ENCODE measurements around the gene MIPOL1.
"Not testable (repeated sequence)": the region's sequence is repeated elsewhere in the genome, so short reads cannot be mapped to it uniquely, and the experiment has no call there.

MIPOL1 gene

DNA sequence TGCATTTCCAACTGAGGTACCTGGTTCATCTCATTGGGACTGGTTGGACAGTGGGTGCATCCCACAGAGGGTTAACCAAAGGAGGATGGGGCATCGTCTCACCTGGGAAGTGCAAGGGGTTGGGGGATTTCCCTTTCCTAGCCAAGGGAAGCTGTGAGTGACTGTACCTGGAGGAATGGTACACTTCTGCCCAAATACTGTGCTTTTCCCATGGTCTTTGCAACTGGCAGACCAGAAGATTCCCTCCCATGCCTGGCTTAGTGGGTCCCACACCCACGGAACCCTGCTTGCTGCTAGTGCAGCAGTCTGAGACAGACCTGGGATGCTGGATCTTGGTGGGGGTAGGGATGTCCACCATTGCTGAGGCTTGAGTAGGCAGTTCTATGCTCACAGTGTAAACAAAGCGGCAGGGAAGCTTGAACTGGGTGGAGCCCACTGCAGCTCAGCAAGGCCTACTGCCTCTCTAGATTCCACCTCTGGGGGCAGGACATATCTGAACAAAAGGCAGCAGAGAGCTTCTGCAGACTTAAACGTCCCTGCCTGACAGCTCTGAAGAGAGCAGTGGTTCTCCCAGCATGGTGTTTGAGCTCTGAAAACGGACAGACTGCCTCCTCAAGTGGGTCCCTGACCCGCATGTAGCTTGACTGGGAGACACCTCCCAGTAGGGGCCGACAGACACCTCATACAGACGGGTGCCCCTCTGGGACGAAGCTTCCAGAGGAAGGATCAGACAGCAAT is 9.7 kb upstream of the MIPOL1 start:
- not testable (repeated sequence) for DNase-seq

DNA sequence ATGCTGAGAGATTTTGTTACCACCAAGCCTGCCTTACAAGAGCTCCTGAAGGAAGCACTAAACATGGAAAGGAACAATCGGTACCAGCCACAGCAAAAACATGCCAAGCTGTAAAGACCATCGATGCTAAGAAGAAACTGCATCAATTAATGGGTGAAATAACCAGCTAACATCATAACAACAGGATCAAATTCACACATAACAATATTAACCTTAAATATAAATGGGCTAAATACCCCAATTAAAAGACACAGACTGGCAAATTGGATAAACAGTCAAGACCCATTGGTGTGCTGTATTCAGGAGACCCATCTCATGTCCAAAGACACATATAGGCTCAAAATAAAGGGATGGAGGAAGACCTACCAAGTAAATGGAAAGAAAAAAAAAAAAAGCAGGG is 8.0 kb upstream of the MIPOL1 start:
- not testable (repeated sequence) for DNase-seq

DNA sequence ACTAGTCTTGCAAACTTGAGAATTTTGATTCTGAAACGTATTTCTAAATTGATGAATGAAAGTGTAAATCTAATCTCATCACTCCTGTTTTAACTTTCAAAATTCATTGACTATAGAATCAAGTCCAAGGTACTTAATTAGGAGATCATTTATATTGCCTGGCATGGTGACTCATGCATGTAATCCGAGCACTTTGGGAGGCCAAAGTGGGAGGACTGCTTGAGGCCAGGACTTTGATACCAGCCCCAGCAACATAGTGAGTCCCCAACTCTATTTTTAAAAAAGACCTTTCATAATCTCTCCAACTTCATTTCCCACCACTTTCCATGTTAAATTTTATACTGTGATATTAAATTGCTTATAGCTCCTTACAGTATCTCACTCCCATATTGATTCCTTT is 3.0 kb upstream of the MIPOL1 start:
- no peak for DNase-seq

DNA sequence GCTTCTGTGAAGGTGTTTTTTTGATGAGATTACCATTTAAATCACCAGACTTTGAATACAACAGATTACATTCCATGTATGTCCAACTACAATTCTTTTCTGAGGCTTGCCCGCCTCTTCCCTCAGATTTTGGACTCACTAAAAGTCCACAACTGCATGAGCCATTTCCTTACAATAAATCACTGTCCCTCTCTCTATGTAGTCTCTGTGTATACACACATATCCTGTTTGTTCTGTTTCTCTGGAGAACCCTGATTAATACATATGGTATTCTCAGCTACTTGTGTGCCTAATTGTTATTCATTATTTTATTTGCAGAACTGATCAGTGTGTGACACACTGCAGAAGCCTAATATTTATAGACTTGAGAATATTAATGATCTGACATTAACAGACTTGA is 2.4 kb upstream of the MIPOL1 start:
- DNase-seq, result no peak

DNA sequence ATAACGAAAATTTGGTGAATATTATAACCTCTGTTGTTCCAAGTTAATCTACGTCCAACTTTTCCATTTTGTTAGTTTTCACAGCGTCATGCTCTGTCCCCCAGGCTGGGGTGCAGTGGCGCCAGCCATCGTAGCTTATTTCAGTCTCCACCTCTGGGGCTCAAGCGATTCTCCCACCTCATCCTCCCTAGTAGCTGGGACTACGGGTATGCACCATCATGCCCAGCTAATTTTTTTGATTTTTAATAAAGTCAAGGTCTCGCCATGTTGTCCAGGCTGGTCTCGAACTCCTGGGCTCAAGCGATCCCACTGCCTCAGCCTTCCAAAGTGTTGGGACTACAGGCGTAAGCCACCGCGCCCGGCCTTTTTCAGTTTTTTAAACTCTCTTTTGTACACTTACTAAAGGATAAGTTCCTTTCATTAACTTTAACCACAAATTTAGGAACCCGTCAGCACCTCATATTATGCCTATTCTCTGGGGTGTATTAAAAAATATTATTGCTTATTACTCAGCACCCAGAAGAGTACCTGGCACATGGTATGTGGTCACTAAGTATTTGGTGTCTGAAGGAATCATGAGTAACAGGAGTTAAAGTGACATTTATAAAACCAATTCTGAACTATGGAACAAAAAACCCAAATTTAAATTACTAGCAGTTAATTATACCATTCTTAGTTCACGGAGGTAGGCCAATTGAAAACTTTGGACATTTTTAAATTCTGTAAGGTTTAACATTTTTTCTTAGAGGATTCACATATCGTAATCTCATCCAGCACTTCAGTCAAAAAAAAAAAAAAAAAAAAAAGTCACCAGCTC is 925 bp upstream of the MIPOL1 start:
- no peak for DNase-seq

DNA sequence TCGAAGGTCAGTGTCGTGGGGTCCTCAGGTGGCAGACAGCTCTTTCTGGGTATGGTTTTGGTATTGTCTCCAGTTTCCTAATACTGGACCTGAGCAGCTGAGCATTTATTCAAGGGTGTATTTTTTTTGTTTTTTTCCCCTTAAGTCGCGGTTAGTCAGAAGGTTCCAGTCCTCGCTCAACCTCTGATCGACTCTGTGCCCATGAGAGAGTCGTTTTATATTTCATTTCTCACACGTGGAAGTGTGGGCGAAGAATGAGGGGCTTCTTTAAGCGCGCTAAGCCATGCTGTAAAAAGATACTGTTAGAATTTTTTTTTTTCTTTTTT is 499 bp downstream of the MIPOL1 start:
- no peak for DNase-seq

DNA sequence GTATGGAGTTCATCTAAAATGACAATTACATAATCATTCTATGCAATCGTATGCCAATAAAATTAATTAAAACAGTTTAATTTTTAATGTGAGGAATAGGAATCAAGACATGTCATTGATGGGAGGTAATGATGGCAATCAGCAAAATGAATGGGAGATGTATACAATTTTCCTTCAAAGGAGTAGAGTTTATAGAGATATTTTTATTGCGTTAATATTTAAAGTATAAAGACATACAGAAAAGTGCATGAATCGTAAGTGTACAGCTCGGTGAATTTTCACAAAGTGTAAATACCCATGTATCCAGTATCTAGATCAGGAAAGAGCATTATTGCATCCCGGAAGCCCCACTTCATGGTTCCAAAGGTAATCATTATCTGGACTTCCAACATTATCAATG is 1.2 kb downstream of the MIPOL1 start:
- no peak for DNase-seq

DNA sequence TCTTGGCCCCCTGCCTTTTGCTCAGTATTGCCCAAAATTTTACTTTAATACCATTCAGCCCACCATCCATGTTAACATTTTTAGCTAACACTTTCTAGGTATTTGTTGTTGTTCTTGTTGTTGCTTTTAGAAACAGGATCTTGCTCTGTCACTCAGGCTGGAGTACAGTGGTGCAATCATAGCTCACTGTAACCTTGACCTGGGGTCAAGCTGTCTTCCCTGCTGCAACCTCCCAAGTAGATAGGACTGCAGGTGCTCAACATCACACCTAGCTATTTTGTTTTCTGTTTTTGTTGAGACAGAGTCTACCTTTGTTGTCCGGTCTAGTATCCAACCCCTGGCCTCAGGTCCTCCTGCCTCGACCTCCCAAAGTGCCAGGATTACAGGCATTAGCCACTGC is 4.0 kb downstream of the MIPOL1 start:
- no peak for DNase-seq

DNA sequence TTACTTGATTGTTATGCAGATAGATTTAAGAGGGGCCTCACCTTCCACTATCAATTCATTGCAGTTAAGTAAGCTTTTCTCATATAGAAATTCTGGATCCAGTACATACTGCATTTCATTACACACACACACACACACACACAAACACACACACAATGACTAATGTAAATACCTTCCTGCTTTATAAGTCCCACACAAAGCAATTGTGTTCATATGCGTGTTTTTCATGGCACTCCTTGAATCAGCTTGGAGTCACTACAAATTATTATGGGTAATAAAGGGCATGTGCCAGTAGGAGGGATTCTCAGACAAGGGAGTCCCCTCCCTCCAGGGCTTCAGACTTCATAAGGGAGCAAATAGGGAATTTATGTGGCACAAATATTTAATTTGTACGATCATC is 4.5 kb downstream of the MIPOL1 start:
- DNase-seq, result no peak

DNA sequence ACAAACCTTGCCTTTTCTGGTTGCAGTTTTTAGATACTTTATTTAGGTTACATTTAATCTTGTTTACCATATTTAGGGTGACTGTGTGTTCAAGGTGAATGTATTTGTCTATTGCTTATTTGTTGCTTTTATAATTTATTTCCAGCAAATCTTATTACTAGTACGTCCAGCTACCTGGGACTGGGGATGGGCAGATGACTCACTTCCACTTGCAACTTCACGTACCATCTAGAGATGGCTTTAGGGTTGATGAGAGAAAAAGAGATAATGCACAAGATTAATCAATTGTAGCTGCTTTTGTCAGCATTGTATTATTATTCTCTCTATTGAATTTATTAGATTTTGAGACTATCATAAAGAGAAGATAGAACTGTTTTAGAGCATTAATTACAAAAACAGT is 5.1 kb downstream of the MIPOL1 start:
- DNase-seq, result no peak

DNA sequence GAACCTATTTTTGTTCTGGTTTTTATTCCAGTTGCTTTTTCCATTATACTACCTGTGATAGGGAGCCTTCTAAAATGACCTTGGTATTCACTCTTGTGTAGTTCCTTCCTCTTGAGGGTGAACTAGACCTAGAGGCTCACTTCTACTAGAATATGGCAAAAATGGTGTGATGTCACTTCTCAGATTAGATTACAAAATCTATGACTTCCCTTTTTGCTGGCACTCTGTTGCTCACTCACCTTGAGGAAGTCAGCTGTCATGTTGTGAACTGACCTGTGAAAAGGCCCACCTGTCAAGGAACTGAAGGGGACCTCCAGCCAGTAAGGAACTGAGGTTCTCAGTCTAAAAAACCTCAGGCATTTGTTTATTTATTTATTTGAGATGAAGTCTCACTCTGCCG is 5.7 kb downstream of the MIPOL1 start:
- DNase-seq, result no peak

DNA sequence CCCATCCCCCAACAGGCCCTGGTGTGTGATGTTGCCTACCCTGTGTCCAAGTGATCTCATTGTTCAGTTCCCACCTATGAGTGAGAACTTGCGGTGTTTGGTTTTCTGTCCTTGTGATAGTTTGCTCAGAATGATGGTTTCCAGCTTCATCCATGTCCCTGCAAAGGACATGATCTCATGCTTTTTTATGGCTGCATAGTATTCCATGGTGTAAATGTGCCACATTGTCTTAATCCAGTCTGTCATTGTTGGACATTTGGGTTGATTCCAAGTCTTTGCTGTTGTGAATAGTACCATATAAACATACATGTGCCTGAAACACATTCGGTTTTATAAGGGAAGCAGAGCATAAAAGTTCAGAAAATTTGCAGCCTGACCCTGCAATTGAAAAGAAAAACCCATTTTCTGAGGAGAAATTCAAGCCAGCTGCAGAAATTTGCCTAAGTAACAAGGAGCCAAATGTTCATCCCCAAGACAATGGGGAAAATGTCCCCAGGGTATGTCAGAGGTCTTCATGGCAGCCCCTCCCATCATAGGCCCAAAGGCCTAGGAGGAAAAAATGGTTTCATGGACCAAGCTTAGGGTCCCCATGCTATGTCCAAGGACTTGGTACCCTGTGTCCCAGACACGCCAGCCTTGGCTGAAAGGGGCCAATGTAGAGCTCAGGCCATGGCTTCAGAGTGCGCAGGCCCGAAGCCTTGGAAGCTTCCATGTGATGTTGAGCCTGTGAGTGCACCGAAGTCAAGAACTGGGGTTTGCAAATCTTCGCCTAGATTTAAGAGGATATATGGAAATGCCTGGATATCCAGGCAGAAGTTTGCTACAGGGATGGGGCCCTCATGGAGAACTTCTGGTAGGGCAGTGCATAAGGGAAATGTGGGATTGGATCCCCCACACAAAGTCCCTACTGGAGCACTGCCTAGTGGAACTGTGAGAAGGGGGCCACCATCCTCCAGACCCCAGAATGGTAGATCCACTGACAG is 8.2 kb downstream of the MIPOL1 start:
- DNase-seq, result not testable (repeated sequence)

DNA sequence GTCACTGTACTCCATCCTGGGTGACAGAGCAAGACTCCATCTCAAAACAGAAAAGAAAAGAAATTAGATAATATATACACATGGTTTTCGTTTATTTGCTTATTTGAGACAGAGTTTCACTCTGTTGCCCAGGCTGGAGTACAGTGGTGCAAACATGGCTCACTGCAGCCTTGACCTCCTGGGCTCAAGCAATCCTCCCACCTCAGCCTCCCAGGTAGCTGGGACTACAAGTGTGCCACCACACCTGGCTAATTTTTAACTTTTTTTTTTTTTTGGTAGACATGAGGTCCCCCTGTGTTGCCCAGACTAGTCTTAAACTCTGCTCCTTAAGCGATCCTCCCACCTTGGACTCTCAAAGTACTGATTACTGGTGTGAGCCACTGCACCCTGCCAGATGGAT is 11.9 kb downstream of the MIPOL1 start:
- DNase-seq, result not testable (repeated sequence)

DNA sequence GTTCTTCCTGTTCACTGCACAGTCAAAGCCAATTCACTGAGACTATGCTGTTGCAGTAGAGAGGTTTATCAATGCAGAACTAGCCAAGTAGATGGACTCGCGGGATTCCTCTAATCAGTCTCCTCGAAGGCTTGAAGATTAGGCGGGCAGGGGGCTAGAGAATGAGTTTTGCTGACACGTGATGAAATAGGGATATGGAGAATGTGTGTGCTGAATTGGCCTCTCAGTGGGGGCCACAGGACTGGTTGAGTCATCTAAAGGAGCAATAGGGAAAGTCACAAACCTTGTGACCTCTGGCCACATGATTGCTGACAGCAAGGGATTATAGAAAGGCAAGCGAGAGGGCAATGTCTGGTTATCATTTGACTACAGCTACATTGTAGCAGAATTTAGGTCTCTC is 12.7 kb downstream of the MIPOL1 start:
- no peak for DNase-seq

DNA sequence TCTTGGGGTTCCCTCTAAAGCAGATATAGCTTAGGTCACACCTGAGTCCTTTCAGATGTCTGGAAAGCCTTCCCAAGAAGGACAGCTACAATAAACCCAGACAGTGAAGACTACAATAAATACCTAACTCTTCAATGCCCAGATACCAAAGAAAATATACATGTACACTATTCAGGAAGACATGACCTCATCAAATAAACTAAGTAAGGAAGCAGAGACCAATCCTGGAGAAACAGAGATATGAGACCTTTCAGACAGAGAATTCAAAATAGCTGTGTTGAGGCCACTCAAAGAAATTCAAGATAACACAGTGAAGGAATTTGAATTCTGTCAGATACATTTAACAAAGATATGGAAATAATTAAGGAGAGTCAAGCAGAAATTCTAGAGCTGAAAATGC is 15.3 kb downstream of the MIPOL1 start:
- DNase-seq, result no peak

DNA sequence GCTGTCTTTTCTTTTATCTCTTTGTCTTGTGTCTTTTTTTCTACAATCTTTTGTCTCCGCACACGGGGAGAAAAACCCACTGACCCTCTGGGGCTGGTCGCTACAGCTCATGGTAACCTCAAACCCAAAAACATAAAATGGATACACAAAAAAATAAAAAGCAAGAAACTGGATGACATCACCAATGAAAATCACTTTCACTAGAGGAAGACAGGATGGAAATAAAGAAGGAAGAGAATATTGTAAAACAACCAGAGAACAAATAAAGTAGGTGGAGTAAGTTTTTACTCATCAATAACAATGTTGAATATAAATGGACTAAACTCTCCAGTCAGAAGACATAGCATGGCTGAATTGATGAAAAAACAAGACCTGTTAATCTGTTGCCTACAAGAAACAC is 17.6 kb downstream of the MIPOL1 start:
- DNase-seq, result no peak

DNA sequence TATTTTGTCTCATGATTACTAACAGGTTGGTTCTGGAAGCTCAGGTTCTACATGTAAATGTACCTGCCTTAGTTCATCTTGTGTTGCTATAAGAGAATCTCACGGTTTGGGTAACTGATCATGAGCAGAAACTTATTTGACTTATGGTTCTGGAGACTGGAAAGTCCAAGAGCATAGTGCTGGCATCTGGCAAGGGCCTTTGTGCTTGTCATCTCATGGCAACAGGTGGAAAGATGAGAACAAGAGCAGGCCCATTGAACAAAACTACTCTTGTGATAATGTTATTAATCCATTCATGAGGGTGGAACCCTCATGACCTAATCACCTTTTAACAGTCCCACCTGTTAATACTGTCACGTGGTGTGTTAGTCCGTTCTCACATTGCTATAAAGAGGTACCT is 23.3 kb downstream of the MIPOL1 start:
- no peak for DNase-seq

DNA sequence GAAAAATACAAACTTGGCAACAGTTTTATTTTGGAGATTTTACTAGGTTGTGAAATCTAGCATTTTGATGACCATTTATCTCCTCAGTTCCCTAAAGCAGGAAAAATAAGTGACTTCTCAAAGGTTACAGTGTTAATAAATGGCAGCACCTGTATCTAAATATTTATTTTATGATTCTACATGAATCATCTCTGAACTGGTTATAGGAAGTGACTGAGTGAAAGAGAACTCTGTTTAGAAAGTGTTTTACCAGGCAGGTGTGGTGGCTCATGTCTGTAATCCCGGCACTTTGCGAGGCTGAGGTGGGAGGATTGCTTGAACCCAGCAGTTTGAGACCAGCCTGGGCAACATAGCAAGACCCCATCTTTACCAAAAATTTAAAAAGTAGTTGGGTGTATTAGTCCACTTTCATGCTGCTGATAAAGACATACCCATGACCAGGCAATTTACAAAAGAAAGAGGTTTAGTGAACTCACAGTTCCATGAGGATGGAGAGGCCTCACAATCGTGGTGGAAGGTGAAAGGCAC is 26.3 kb downstream of the MIPOL1 start:
- no peak for DNase-seq

DNA sequence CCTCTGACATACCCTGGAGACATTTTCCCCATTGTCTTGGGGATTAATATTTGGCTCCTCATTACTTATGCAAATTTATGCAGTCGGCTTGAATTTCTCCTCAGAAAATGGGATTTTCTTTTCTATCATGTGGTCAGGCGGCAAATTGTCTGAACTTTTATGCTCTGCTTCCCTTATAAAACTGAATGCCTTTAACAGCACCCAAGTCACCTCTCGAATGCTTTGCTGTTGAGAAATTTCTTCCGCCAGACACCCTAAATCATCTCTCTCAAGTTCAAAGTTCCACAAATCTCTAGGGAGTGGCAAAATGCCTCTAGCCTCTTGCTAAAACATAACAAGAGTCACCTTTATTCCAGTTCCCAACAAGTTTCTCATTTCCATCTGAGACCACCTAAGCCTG is 27.9 kb downstream of the MIPOL1 start:
- not testable (repeated sequence) for DNase-seq

DNA sequence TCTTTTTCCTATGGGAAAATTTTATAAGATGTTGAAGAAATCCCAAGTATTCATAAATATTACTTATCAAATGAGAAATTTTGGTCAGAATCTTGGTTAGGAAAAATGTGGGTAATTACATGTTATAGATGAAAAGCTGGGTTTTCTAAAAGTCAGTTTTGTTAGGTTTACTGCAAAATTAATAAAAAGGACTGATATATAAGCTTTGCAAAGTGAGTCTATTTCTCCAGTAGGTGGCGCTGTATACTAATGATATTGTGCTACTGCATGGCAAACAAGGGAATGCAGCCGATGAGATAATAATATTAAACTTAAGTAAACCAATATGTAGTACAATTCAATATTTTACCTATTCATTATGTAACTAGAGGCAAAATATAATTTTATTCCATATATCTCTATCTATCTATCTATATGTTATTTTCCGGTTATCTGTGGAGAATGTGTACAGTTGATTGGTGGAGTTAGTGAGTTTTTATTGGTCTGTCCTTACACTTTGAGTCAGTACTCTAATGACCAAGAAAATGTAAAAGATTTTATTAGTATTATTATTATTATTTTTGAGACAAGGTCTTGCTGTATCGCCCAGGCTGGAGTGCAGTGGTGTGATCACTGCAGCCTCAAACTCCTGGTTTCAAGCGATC is 32.9 kb downstream of the MIPOL1 start:
- DNase-seq, result peak; percentile 69

DNA sequence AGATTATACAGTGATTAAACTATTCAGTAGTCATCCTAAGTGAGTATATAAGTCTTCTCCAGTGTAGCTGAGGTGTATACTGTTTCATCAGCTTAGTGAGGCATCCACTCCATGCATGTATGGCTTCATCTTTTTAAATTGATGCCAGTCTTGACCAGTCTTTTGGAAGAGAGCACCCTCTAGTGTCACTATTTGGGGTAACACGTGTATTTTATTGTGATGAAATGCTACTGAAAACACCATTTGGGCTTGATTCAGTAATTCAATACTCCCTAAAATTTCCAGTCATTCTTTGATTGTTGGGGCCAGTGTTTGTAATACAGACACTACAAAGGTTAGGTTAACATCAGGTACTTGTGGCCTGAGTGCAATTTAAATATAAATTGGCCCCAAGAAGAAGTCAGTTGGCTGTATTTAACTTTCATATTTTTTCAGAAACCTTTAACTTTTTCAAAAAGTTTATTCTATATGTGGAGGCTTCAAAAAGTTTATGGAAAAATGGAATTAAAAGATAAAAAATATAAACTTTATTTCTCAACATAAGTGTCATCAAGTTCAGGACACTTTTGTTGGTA is 35.3 kb downstream of the MIPOL1 start:
- DNase-seq, result peak; percentile 3

DNA sequence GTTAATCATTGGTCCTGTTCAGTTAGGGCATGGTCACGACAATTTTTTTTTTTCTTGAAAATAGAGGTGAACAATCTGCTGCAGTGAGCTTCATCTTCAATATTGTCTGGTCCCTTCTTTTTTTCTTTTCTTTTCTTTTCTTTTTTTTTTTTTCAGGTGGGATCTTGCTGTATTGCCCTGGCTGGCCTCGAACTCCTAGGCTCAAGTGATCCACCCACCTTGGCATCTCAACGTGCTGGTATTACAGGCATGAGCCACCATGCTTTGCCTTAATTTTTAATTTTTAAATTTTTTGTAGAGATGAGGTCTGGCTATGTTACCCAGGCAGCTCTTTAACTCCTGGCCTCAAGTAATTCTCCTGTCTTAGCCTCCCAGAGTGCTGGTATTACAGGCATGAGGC is 36.5 kb downstream of the MIPOL1 start:
- no peak for DNase-seq
